ENCODE data around the gene GARRE1.
A peak's percentile ranks its signal among the peaks of the same experiment; 100 is the strongest.
"Not testable (repeated sequence)": the region's sequence is repeated elsewhere in the genome, so short reads cannot be mapped to it uniquely, and the experiment has no call there.

Gene GARRE1

DNA sequence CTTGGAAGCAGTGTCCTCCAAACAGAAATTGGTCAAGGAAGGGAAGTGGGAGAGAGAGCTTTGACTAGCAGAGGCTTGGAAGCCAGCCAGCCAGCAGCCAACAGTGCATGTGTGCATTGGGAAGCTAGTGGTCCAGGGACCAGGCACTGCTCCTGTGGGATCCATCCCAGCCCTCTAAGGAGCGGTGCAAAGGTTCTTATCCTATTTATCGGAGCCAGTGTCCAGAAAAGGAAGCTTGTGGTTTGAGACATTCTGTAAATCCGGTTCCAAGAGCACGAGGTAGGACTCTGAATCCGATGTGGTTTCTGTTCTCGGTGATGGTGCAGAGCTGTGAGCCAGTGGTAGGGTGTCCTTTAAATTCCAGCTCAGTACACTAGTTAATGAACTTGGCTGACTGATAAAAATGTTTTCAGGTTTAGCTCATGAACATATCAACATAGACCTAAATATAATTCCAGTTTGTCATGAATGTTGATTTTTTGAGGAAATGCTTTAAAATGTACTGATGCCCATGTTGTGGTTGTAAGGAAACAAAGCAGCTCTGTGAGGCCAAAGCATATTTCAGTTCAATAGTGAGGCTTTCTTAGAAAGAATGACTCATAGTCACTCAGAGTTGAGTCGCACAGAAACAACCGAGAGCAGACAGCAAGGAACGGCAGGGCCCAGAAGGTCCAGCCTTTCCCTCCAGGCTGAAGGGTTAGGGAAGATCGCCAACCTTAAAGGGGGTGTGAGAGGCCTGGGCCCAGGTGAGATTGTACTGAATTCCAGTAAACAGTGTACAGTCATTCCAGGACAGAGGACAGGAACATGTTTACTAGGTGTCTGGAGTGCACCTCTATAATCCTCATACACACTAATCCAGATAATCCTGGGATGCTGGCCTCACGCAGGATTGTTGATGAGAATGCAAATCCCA lies 21.5 kb upstream of the GARRE1 start:
- DNase-seq (ENCODE audit: low spot score): peak; percentile 93

DNA sequence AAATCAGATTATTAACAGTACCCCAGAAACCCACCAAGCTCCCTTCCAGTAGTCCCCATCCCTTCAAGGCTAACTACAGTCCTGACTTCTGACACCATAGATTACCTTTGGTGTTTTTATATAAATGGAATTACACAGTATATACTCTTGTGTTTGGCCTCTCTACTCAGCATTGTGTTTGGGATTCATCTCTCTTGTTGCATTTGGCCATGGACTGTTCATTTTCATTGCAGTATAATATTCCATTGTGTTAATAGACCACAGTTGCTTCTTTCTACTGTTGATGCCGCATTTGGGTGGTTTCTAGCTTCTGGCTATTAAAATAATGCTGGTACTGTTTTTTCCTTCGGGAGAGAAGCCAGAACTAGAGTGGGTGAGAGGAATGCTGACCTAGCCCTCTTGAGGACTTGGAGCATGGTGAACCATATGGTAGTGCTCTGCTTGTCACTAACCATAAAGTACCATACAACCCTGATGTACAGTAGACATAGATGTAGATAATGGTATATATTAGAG lies 18.9 kb upstream of the GARRE1 start:
- DNase-seq (ENCODE audit: low spot score): no peak

DNA sequence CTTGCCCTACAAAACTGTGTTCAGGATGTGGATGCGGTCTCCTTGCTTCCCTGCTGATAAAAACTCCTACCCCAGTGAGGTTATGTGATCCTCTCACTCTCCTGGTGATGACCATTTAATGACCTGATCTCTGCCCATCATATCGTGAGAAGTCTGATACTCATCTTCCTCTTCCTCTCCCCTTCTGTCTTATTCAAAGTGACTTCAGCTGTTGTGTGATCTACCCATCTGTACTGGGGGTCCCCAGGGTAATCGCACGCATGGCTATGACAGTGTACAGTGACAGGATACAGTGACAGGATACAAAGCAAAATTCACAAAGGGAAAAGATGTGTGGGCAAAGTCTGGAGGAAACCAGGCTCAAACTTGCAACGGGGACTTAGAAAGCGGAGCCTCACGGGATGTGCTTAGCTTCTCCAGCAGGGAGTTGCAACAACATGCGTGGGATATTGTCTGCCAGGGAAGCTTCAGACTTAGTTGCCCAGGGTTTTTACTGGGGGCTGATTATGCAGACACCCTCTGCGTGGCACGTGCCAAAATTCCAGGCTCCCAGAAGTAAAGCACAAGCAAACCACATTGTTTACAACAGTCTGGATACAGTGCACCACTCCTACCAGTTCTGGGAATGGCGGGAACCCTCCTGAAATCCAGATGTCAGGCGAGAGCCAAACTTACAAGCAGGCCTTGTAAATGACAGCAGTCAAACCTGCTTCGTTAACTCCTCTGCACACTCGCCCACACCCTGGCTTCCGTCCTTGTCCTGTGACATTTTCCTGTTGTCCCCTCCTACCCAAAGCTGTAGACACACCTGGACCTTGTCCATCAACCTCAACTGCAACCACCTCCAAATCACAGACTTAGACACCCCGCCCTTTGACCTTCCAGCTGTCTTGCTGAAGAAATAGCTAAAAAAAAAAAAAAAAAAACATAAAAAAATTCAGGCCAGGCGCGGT lies 18.0 kb upstream of the GARRE1 start:
- no peak for DNase-seq (ENCODE audit: low spot score)

DNA sequence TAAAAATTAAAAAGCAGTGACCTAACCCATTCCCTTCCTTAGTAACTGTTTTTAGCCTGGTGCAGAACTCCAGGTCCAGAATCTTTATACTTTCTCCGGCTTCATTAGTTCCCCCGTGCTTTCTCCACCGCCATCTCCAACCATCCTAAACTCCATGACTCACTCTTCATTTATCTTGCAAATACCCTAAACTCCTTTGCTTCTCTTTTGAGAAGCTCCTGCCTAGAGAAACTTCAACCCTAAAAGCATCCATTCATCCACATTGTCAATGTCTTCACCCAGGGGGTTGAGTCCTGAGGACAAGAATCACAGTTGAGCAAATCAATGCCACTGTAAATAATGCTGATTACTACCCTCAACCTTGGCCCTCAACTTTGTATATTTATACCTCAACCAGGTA lies 17.1 kb upstream of the GARRE1 start:
- DNase-seq (ENCODE audit: low spot score): no peak

DNA sequence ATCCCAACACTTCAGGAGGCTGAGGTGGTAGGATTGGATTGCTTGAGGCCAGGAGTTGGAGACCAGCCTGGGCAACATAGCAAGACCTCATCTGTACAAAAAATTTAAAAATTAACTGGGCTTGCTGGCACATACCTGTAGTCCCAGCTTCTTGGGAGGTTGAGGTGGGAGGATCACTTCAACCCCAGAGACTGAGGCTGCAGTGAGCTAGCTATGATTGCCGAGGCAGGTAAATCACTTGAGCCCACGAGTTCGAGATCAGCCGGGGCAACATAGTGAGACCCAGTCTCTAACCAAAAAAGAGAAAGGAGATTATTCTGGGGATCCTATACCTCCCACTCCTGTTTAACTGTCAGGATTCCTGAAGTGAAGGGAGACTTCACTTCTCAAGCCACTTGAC lies 16.4 kb upstream of the GARRE1 start:
- DNase-seq (ENCODE audit: low spot score): no peak

DNA sequence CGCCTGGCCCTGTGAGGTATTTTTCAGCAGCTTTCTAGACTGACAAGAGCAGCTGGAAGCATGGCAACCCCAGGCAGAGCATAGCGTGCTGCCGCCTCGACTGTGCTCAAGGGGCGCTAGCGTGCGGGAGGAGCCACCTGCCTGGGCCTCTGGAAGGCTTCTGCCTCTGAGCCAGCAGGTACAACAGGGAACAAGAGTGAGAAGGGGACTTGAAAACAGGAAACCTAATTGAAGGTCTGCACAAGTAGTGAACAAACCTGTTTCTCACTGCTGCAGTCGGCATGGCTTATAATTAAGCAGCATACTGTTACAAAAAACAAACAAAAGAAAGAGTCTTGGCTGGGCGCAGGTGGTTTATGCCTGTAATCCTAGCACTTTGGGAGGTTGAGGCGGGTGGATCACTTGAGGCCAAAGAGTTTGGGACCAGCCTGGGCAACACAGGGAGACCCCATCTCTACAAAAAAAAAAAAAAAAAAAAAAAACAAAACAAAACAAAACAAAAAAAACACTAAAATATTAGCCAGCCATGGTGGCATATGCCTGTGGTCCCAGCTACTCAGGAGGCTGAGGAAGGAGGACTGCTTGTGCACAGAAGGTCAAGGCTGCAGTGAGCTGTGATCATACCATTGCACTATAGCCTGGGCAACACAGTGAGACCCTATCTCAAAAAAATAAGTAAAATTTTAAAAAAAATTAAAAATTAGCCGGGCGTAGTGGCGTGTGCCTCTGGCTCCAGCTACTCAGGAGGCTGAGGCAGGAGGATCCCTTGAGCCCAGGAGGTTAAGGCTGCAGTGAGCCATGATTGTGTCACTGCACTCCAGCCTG lies 12.6 kb upstream of the GARRE1 start:
- DNase-seq (ENCODE audit: low spot score): no peak

DNA sequence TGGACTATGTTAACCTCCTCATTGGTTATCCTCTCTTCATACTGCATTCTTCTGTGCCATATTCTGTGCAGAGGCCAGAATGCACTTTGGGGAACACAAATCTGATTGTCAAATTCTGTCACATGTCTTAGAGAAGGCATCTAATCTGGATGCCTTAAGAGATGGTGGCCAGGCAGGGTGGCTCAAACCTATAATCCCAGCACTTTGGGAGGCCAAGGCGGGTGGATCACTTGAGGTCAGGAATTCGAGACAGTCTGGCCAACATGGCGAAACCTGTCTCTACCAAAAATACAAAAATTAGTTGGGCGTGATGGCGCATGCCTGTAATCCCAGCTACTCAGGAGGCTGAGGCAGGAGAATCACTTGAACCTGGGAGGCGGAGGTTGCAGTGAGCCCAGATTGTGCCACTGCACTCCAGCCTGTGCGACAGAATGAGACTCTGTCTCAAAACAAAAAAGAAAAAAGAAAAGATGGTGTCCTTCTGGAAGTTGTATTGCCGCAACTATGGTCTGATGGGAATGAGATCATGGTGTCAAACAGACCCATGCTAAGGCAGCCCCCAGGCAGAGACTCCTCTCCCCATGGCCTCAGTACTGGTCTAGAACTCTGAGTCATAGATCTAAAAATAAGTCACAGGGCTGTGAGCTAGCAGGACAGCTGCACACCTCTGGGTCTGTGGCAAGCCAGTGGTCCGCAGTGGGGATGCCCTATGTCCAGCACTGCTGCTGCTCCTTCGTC lies 11.0 kb upstream of the GARRE1 start:
- not testable (repeated sequence) for DNase-seq (ENCODE audit: low spot score)

DNA sequence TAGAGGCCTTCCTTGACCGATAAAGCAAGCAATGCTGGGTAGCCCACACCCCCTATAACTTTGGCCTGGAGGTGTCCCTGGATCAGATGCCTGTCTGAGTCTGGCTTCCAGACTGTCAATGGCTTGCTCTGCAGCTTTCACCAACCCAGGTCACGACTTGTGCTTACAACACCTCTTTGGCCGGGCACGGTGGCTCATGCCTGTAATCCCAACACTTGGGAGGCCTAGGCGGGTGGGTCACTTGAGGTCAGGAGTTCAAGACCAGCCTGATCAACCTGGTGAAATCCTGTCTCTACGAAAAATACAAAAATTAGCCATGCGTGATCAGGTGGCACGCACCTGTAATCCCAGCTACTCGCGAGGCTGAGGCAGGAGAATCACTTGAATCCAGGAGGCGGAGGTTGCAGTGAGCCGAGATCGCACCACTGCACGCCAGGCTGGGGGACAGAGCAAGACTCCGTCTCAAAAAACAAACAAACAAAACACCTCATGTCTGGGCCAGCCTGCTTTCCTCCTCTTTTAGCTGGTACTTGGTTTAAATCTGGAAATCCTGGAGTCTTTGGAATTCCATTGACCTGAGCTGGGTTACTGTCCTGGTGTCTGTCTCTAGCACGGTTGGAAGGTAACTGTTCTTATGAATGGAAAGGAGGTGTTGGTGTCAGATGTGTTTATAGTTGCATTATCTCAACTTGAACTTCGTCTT lies 10.3 kb upstream of the GARRE1 start:
- no peak for DNase-seq (ENCODE audit: low spot score)

DNA sequence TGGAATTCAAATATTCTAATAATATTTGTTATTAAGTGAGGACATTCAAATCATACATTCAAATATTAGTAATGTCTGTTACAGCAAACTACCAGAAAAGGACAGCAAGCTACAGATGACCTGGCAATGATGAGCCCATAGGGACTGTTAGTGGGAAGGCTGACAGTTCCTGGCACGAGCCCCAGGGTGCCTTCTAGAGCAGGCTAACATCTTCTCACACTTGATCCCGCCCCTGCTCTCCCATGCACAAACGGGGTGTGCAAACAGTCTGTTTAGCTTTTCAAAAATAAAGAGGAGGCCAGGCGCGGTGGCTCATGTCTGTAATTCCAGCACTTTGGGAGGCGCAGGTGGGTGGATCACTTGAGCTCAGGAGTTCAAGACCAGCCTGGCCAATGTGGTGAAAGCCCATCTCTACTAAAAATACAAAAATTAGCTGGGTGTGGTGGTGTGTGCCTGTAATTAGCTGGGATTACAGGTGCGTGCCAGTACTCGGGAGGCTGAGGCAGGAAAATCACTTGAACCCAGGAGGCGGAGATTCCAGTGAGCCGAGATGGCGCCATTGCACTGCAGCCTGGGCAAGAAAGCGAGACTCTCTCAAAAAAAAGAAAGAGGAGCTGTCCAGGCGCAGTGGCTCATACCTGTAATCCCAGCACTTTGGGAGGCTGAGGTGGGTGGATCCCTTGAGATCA lies 9.6 kb upstream of the GARRE1 start:
- no peak for DNase-seq (ENCODE audit: low spot score)

DNA sequence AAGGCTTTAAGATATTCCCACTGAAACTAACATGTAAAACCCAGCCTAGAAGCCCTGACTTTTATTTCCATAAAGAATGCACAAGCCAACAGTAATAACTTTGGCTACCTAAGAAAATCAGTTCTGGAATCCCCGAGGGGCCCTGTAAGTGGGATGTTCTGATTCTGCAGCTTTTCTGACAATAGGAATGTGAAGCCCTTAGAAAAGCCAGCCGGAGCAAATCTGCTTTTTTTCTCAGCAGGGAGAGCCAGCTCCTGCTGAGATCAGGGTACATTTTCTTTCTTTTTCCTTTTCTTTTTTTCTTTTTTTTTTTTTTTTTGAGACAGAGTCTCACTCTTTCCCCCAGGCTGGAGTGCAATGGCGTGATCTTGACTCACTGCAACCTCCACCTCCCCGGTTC lies 8.0 kb upstream of the GARRE1 start:
- DNase-seq (ENCODE audit: low spot score): no peak

DNA sequence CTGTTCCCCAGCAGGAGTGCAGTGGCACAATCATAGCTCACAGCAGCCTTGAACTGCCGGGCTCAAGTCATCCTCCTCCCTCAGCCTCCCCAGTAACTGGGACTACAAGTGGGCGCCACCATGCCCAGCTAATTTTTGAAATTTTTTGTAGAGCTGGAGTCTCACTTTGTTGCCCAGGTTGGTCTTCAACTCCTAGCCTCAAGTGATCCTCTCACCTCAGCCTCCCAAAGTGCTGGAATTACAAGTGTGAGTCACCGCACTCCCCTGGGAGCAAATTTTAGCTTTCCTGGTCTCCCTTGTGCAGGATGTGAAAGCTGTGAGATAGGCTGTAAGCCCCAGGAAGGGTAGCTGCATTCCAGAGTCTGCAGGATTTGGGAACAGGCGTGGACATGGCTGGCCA lies 5.4 kb upstream of the GARRE1 start:
- DNase-seq (ENCODE audit: low spot score): no peak

DNA sequence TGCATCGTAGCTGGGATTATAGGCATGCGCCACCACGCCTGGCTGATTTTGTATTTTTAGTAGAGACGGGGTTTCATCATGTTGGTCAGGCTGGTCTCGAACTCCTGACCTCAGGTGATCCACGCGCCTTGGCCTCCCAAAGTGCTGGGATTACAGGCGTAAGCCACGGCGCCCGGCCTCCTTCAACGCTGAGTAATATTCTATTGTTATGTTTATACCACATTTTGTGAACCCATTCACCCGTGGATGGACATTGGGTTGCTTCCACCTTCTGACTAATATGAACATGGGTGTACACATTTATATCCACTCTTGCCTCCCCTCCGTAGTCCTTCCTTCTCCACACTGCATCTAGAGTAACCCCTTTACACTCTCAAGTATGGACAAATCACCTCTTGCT lies 1.2 kb upstream of the GARRE1 start:
- not testable (repeated sequence) for DNase-seq (ENCODE audit: low spot score)

DNA sequence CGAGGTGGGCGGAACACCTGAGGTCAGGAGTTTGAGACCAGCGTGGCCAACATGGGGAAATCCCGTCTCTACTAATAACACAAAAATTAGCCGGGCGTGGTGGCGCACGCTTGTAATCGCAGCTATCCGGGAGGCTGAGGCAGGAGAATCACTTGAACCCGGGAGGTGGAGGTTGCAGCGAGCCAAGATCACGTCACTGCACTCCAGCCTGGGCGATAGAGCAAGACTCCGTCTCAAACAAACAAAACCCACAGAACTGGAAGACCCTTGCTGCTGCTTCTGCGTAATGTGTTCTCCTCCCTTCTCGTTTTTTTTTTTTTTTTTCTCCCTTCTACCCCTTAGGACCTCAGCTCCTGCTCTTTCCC lies 691 bp upstream of the GARRE1 start:
- not testable (repeated sequence) for DNase-seq (ENCODE audit: low spot score)

DNA sequence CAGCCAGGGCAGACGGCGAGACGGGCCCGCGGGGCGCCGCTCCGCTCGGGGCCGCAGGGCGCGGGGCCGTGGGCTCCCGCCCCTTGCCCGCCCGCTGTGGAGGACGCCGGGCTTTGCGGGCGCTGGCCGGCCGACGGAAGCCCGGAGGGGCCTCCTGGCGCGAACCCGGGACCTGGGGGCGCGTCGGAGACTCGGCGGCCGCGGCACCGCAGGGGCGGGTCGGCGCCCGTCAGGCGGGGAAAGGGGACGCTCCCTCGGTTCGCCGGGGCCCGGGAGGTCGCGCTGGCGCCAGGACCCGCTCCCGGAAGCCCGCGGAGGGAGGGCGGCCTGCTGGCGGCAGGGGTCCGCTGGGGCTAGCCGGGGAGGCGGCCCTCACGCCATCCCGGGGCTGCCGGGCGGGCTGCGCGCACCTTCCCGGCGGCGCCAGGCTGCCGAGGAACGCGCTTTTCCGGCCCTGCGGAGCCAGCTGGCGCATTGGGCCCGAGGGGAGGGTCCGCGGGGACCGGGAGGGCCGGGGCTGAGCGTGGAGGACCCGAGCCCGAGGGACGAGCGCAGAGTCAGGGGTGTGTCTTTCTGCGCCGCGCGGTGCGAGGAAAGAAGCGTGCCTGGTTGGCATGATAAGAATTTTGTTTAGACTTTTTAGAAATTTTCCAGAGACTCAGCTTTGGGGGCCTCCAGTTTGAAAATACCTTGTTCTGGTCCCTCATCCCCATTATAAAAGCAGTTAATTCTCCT lies 511 bp downstream of the GARRE1 start:
- no peak for DNase-seq (ENCODE audit: low spot score)

DNA sequence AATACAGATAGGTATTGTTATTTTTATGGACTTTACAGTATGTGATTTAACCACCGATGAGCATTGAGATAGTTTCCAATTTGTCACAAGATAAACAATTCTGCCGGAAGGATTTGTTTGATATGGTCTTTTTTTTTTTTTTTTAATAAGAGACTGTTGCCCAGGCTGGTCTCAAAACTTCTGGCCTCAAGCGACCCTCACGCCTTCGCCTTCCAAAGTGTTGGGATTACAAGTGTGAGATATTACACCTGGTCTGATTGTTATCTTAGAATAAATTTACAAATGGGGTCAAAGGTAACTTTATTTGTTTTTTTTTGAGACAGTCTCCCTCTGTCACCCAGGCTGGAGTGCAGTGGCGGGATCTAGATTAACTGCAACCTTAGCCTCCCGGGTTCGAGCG lies 1.2 kb downstream of the GARRE1 start:
- no peak for DNase-seq (ENCODE audit: low spot score)

DNA sequence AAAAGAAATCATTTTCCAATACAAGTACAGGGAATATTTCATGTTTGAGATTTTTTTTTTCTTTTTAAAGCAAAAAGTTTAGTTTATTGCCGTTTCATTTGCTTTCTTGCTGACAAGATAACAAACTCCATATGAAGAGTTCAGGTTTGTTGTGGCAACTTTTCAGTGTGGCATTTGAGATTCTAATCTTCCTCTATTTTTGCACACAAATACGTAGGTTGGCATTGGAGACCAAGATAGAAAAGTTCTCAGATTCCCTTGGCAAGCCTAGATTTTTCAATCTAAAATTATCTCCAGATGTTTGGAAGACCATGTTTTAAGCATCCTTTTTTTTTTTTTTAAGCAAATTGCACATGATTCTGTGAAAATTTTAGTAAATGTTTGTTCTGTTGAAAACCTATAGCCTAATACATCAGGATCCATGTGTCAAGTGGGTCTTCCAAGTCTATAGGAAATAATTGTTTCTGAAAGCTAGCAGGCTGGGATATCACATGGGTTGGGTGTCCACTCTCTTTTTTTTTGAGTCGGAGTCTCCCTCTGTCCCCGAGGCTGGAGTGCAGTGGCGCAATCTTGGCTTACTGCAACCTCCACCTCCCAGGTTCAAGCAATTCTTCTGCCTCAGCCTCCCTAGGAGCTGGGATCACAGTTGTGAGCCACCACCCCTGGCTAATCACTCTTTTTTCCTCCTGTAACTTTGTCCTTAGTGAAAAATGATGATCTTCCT lies 2.6 kb downstream of the GARRE1 start:
- no peak for DNase-seq (ENCODE audit: low spot score)

DNA sequence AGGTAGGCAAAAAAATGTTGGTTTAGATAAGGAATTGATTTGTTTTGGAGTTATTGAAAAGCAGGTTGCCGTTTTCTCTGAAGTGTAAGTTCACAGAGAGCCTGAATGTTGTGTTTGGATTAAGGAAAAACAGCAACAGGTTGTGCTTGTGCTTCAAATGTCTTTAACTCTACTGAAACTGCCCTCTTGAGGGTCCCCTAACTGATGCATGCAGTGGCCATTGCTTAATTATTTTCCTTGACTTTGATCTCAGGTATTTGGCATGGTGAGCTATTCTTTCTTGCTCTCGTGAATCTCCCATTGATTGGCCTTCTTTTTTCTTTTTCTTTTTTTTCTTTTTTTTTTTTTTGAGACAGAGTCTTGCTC lies 3.2 kb downstream of the GARRE1 start:
- no peak for DNase-seq (ENCODE audit: low spot score)

DNA sequence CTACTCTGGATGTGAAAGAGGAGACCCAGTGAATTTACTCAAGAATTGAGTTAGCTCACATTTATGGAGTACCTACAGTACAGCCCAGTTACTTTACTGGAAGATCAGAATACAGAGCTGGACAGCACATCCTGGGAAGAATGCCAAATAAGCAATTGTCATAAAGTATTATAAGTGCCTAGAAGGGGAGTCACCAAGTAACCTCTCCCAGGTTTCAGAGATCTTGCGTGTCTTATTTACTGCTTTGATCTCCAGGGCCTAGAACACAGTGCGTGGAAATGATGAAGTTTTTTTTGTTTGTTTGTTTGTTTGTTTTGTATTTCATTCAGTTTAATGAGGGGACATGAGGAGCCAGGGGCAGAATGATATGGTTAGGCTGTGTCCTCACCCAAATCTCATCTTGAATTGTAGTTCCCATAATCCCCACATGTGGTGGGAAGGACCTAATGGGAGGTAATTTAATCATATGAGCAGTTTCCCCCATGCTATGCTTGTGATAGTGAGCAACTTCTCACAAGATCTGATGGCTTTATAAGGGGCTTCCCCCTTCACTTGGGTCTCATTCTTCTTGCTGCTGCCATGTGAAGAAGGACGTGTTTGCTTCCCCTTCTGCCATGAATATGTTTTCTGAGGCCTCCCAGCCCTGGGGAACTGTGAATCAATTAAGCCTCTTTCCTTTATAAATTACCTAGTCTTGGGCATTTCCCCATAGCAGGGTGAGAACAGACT lies 5.2 kb downstream of the GARRE1 start:
- DNase-seq (ENCODE audit: low spot score): no peak
